Coronary artery (tissue), 2 donors: ENCODE measurements around the gene PRKCE.

Experiments
- DNase-seq: peaks from one replicate; pipeline ENCODE4 v3.0.0-alpha.2; 2017; ENCODE audit warnings: low spot score
- H3K27ac ChIP-seq, 2 donors: fragments of 200-600 bp; sonication (generic); one replicate each; pipeline ENCODE4 v1.5.1; 2016 to 2019
- H3K4me3 ChIP-seq: fragments of 200-600 bp; sonication (generic); 2 replicates; pipeline ENCODE4 v1.5.1; 2016; ENCODE audit warnings: mild to moderate bottlenecking, moderate library complexity
- TF ChIP-seq, protein P1 (sequence below): fragments of 200-600 bp; sonication (generic); IDR thresholded peaks from one replicate; pipeline ENCODE4 v1.5.1; 2019; ENCODE audit warnings: antibody characterized with exemption

The PRKCE gene

DNA sequence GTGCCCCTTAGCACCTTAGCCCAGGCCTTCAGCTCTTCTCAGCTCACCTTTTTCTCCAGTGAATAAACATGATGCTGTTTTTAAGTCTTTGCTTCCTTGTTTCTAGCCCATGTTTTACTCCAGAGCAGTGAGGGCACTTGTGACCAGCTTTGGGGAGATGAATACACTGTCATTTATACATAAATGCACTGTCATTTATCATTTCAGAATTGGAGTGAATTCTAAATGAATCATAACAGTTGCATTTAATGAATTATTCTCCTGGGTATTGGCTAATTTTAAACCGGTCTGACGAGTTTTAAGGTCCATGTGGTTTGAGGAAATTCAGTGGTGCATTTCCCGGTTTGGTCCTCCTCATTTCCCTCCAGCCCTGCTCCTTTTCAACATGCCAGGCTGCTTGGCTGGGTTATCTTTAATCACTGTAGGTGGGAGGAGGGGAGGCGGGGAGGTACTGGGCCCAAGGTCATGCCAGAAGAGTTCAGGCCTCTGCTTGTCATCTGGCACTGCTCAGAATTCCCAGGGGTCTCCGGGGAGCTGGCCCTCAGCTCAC lies 23.9 kb downstream of the PRKCE start:
- TF ChIP-seq, protein P1, sequence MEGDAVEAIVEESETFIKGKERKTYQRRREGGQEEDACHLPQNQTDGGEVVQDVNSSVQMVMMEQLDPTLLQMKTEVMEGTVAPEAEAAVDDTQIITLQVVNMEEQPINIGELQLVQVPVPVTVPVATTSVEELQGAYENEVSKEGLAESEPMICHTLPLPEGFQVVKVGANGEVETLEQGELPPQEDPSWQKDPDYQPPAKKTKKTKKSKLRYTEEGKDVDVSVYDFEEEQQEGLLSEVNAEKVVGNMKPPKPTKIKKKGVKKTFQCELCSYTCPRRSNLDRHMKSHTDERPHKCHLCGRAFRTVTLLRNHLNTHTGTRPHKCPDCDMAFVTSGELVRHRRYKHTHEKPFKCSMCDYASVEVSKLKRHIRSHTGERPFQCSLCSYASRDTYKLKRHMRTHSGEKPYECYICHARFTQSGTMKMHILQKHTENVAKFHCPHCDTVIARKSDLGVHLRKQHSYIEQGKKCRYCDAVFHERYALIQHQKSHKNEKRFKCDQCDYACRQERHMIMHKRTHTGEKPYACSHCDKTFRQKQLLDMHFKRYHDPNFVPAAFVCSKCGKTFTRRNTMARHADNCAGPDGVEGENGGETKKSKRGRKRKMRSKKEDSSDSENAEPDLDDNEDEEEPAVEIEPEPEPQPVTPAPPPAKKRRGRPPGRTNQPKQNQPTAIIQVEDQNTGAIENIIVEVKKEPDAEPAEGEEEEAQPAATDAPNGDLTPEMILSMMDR = no peak
- no peak overlapping the region for H3K4me3 ChIP-seq
- DNase-seq = no peak
- no peak overlapping the region for H3K27ac ChIP-seq

DNA sequence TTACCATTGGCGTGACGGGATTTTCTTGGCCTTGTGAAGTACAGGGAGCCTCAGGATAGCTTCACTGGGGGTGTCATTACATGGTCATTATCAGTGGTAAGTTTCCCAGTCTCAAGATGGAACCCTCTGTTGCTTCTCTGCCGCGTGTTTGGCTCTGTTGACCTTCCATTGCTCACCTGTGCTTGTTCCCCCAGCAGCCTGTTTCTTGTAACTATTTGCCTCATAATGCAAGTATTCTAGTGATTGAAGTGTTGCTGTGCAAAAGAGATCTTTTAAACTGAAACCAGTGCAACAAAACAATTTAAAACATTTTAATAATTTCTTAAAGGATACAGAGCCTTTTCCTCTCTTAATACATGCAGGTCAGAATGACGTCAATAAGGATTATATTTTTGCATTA lies 24.6 kb downstream of the PRKCE start:
- Histone ChIP-seq H3K27ac (no peak overlapping the region), H3K4me3 (no peak overlapping the region)
- DNase-seq = no peak
- TF ChIP-seq, protein P1 = no peak

DNA sequence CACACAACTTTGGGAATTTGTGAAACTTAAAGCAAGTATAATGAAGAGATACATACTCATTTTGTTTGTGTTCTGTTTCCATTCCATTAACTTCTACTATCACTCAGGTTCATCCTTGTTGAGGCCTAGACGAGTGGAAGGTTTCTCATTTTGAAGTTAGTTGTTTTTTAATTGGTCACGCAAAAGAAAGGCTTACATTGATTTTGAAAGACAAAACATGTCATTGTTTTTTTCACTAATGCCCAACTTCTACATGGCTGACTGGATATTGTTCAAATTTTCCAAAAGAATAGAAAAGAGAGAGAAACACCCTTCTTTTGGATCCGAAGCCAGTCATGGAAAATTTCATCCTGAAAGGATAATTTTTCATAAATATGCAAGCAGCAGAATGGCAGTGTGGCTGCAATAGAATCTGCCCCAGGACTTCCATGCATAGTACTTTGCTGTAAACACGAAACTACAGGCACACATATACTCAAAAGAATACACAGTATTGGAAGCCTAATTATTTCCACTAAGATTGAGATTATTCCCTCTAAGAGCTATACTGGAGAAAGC lies 27.4 kb downstream of the PRKCE start:
- no peak overlapping the region for H3K27ac ChIP-seq
- TF ChIP-seq, protein P1 = no peak
- no peak overlapping the region for H3K4me3 ChIP-seq
- DNase-seq = no peak

GRCh38 chr2:45680351-45680967 lies 29.0 kb downstream of the PRKCE start:
- TF ChIP-seq, protein P1 = no peak
- no peak overlapping the region for H3K4me3 ChIP-seq
- no peak for DNase-seq
- H3K27ac ChIP-seq = no peak overlapping the region

- TF ChIP-seq, protein P1 = no peak
- H3K4me3 ChIP-seq = no peak overlapping the region
- no peak for DNase-seq
- no peak overlapping the region for H3K27ac ChIP-seq
Observed at GRCh38 chr2:45681675-45682074, 30.2 kb downstream of the PRKCE start.

DNA sequence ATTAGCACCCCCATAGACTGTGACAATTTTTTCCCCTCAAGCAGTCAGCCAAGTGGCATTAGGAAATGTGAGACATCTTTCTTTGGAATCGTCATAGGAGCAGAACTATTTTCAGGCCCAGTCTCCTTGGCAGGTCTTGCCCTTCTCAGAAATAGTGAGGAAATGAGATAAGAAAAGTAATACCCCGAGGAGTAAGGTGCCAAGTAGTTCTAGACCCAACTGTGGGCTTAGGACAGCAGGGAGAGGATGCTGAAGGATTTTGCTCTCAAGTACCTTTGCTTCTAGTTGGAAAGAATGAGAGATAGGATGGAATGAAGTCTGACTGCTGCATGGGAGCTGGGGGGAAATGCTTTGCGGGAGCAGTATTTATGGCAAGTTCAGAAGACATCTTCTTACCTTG lies 31.8 kb downstream of the PRKCE start:
- DNase-seq = no peak
- H3K4me3 ChIP-seq = no peak overlapping the region
- no peak overlapping the region for H3K27ac ChIP-seq
- TF ChIP-seq, protein P1 = no peak

DNA sequence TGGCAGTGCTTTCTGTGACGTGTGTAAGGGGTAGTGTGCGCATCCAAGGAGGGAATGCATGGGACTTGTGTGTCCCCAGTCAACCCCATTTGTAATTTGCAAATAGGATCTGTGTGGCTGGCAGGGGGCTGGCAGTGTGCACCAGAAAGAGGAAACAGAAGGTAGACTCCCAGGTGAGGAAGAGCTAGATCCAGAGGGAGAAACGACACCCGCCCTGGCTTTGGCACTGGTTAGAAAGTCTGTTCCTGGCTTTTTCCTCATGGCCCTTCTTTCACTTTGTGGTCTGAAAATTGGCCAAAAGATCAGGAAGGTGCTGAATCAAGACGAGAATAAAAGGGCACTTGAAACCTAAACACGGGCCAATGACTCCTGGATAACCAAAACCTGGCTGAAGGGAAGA lies 33.3 kb downstream of the PRKCE start:
- DNase-seq = no peak
- no peak overlapping the region for H3K4me3 ChIP-seq
- H3K27ac ChIP-seq = no peak overlapping the region
- TF ChIP-seq, protein P1 = no peak
